K562 (cell line): ENCODE results near the gene IZUMO4. TPM values are rescaled to one million over a fixed set of nuclear protein-coding genes. Genes with fewer than 3 reads are reported as not detected.

Source experiments
- CBX3 ChIP-seq, 2 experiments: IDR thresholded peaks; 1 replicate in 1 of 2; 2 replicates in 1 of 2; pipeline ENCODE4 v1.6.1; 2012; ENCODE audit warnings: inconsistent platforms in 2 of 2, low read length in 2 of 2, borderline replicate concordance in 1 of 2, control low read depth in 1 of 2
- JUNB ChIP-seq: fragments of 450-650 bp; formaldehyde crosslinking; conservative IDR thresholded peaks from 2 replicates; pipeline ENCODE4 v1.4.0; 2020; ENCODE audit warnings: mild to moderate bottlenecking
- MAFF ChIP-seq: IDR thresholded peaks from 2 replicates; pipeline ENCODE4 v1.6.1; 2012; ENCODE audit warnings: low read length, improper control_type of control experiment
- NR2C2 ChIP-seq, 2 experiments: fragments of 200-800 bp in 1 of 2; sonication (Bioruptor generic) in 1 of 2; sonication (generic) in 1 of 2; formaldehyde crosslinking in 1 of 2; IDR thresholded peaks; 2 replicates each; pipeline versions ENCODE4 v1.6.1 to v1.8.0; 2016 to 2022; ENCODE audit warnings: mild to moderate bottlenecking in 1 of 2, missing compliant biosample characterization in 1 of 2, missing genetic modification characterization in 1 of 2, missing genetic modification reagents in 1 of 2
- NUFIP1 ChIP-seq: fragments of 450-650 bp; IDR thresholded peaks from 2 replicates; pipeline ENCODE4 v1.6.1; 2018; ENCODE audit not compliant: partially characterized antibody
- PCBP2 ChIP-seq: fragments of 200-400 bp; formaldehyde crosslinking; IDR thresholded peaks from 2 replicates; pipeline ENCODE4 v1.6.1; 2018; ENCODE audit warnings: low read length, low read depth, mild to moderate bottlenecking, moderate library complexity; ENCODE audit not compliant: poor library complexity, severe bottlenecking
- PTTG1 ChIP-seq: fragments of 450-650 bp; IDR thresholded peaks from 2 replicates; pipeline ENCODE4 v1.6.1; 2016; ENCODE audit warnings: low read depth, mild to moderate bottlenecking, missing genetic modification characterization, missing compliant biosample characterization
- ZBTB1 ChIP-seq: sonication (generic); formaldehyde crosslinking; IDR thresholded peaks from 2 replicates; pipeline ENCODE4 v1.8.1; 2023; ENCODE audit warnings: missing genetic modification reagents, low read depth, mild to moderate bottlenecking, borderline replicate concordance
- ZNF830 ChIP-seq: fragments of 250-450 bp; sonication (Bioruptor Pico); IDR thresholded peaks from 2 replicates; pipeline ENCODE4 v1.5.0; 2021; ENCODE audit warnings: mild to moderate bottlenecking
- polyA plus RNA-seq, 8 experiments: library from polyadenylated mRNA; depleted of rRNA in 4 of 8; stranded (reverse) in 5 of 8; unstranded in 3 of 8; fragments of >200 nt; fragmentation: Nextera tagmentation in 2 of 8; fragmentation: Illumina TruSeq in 1 of 8; extraction: Ambion mirVana in 2 of 8; extraction: Trizol in 1 of 8; gene quantifications; 2 replicates each; pipeline versions ENCODE4 v1.2.1 to v1.2.3, GENCODE V29; 2011 to 2014; ENCODE audit warnings: inconsistent platforms in 1 of 8, missing spikeins in 1 of 8
- total RNA-seq, 7 experiments: library from RNA; depleted of rRNA in 6 of 7; stranded (reverse); fragments of >200 nt in 6 of 7; fragmentation: Illumina TruSeq in 2 of 7; extraction: Trizol in 2 of 7; gene quantifications; 2 replicates each; pipeline versions ENCODE4 v1.2.1 to v1.2.3, GENCODE V29; 2011 to 2021; ENCODE audit warnings: low replicate concordance in 1 of 7
- TF ChIP-seq, protein P1 (sequence below): fragments of 150-350 bp; conservative IDR thresholded peaks from 2 replicates; pipeline ENCODE4 v1.6.1; 2014; ENCODE audit warnings: low read length
- TF ChIP-seq, protein P2 (sequence below): fragments of 450-650 bp; IDR thresholded peaks from 2 replicates; pipeline ENCODE4 v1.7.1; 2018; ENCODE audit warnings: mild to moderate bottlenecking, low read depth; ENCODE audit not compliant: partially characterized antibody
- TF ChIP-seq, protein P3 (sequence below): sonication (generic); formaldehyde crosslinking; IDR thresholded peaks from 2 replicates; pipeline ENCODE4 v1.8.1; 2022; ENCODE audit warnings: missing genetic modification reagents
- TF ChIP-seq, protein P4 (sequence below): fragments of 450-650 bp; IDR thresholded peaks from 2 replicates; pipeline ENCODE4 v1.6.1; 2016; ENCODE audit warnings: low read depth, mild to moderate bottlenecking, moderate library complexity
- TF ChIP-seq, protein P5 (sequence below): conservative IDR thresholded peaks from 2 replicates; pipeline ENCODE4 v1.6.1; 2011; ENCODE audit warnings: low read depth, mild to moderate bottlenecking, low read length; ENCODE audit not compliant: control insufficient read depth
- TF ChIP-seq, protein P6 (sequence below): fragments of 250-450 bp; sonication (Bioruptor Pico); IDR thresholded peaks from 2 replicates; pipeline ENCODE4 v1.6.1; 2021; ENCODE audit warnings: mild to moderate bottlenecking

Gene IZUMO4
- total and polyA plus RNA-seq, 9 of the 15 experiments (the other 6 are each of a cell fraction or from before 2014, with no cell fraction given): 0.07 to 3.9 (median 1.2) TPM

DNA sequence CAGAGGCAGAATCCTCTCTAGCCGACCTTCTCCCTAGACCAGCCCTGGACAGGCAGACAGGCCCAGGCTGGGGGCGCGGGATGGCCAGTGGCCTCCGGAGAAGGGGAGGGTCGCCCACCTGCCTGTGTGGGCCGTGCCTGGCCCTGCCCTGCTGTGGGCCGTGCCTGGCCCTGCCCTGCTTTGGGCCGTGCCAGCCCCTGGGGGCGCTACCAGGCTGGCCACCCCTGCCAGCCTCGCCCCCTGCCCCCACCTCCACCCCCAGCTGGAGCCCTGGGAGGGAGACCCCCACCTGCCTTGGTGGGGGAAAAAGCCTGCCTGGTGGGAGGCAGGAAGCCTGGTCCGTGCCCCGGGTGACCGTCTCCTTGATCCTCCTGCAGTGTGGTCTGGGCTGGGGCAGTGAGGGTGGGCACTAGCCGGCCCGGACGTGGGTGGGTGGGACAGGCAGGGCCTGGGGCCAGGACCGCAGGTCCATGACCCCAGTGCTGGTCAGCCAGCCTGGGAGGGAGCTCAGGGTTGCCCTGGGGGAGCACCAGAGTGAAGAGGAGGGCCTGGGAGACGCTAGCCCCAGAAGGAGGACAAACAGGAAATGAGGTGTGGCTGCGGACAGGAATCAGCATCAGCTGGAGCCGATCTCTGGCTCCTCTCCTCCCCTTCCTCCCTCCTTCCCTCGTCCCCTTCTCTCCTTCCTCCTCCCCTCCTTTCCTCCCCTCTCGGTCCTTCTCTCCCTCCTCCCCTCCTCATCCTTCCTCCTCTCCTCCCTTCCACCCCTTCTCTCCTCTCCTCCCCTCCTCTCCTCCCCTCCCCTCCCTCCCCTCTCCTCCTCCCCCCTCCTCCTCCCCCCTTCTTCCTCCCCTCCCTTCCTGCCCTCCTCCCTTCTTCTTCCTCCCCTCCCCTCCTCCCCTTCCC is 40.5 kb upstream of the IZUMO4 start (continued):
- TF ChIP-seq, protein P1, sequence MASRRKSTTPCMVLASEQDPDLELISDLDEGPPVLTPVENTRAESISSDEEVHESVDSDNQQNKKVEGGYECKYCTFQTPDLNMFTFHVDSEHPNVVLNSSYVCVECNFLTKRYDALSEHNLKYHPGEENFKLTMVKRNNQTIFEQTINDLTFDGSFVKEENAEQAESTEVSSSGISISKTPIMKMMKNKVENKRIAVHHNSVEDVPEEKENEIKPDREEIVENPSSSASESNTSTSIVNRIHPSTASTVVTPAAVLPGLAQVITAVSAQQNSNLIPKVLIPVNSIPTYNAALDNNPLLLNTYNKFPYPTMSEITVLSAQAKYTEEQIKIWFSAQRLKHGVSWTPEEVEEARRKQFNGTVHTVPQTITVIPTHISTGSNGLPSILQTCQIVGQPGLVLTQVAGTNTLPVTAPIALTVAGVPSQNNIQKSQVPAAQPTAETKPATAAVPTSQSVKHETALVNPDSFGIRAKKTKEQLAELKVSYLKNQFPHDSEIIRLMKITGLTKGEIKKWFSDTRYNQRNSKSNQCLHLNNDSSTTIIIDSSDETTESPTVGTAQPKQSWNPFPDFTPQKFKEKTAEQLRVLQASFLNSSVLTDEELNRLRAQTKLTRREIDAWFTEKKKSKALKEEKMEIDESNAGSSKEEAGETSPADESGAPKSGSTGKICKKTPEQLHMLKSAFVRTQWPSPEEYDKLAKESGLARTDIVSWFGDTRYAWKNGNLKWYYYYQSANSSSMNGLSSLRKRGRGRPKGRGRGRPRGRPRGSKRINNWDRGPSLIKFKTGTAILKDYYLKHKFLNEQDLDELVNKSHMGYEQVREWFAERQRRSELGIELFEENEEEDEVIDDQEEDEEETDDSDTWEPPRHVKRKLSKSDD: no peak
- TF ChIP-seq PCBP2 (peak; percentile 75), ZBTB1 (CRISPR knock-in tag) (no peak; the same call in 1 of the 2 replicates), ZNF830 (CRISPR knock-in tag) (no peak; the same call in 1 of the 2 replicates), PTTG1 (no peak), CBX3 (IDR thresholded peaks at IDR 0.05; ENCODE audit: borderline replicate concordance in 1 of 2, low read length in 2 of 2) (peak in 1 of 2 experiments; percentile 50; a peak in 1 of 3 replicates), MAFF (no peak), NUFIP1 (peak; percentile 66), NR2C2 (CRISPR knock-in tag; IDR thresholded peaks at IDR 0.05) (no peak), NR2C2 (tag; IDR thresholded peaks at IDR 0.05) (peak; percentile 60), JUNB (CRISPR knock-in tag) (no peak)
- TF ChIP-seq, protein P2, sequence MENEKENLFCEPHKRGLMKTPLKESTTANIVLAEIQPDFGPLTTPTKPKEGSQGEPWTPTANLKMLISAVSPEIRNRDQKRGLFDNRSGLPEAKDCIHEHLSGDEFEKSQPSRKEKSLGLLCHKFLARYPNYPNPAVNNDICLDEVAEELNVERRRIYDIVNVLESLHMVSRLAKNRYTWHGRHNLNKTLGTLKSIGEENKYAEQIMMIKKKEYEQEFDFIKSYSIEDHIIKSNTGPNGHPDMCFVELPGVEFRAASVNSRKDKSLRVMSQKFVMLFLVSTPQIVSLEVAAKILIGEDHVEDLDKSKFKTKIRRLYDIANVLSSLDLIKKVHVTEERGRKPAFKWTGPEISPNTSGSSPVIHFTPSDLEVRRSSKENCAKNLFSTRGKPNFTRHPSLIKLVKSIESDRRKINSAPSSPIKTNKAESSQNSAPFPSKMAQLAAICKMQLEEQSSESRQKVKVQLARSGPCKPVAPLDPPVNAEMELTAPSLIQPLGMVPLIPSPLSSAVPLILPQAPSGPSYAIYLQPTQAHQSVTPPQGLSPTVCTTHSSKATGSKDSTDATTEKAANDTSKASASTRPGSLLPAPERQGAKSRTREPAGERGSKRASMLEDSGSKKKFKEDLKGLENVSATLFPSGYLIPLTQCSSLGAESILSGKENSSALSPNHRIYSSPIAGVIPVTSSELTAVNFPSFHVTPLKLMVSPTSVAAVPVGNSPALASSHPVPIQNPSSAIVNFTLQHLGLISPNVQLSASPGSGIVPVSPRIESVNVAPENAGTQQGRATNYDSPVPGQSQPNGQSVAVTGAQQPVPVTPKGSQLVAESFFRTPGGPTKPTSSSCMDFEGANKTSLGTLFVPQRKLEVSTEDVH: no peak
- TF ChIP-seq, protein P3, sequence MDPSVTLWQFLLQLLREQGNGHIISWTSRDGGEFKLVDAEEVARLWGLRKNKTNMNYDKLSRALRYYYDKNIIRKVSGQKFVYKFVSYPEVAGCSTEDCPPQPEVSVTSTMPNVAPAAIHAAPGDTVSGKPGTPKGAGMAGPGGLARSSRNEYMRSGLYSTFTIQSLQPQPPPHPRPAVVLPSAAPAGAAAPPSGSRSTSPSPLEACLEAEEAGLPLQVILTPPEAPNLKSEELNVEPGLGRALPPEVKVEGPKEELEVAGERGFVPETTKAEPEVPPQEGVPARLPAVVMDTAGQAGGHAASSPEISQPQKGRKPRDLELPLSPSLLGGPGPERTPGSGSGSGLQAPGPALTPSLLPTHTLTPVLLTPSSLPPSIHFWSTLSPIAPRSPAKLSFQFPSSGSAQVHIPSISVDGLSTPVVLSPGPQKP (CRISPR knock-in tag): no peak
- TF ChIP-seq, protein P4, sequence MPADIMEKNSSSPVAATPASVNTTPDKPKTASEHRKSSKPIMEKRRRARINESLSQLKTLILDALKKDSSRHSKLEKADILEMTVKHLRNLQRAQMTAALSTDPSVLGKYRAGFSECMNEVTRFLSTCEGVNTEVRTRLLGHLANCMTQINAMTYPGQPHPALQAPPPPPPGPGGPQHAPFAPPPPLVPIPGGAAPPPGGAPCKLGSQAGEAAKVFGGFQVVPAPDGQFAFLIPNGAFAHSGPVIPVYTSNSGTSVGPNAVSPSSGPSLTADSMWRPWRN: no peak
- TF ChIP-seq, protein P5, sequence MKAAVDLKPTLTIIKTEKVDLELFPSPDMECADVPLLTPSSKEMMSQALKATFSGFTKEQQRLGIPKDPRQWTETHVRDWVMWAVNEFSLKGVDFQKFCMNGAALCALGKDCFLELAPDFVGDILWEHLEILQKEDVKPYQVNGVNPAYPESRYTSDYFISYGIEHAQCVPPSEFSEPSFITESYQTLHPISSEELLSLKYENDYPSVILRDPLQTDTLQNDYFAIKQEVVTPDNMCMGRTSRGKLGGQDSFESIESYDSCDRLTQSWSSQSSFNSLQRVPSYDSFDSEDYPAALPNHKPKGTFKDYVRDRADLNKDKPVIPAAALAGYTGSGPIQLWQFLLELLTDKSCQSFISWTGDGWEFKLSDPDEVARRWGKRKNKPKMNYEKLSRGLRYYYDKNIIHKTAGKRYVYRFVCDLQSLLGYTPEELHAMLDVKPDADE: peak; percentile 77; the same call in 1 of the 2 replicates
- TF ChIP-seq, protein P6, sequence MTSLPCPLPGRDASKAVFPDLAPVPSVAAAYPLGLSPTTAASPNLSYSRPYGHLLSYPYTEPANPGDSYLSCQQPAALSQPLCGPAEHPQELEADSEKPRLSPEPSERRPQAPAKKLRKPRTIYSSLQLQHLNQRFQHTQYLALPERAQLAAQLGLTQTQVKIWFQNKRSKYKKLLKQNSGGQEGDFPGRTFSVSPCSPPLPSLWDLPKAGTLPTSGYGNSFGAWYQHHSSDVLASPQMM (CRISPR knock-in tag): no peak
